SH-SY5Y (cell line): ENCODE measurements around the gene TRPV3.

ENCODE experiments used
- GATA2 ChIP-seq: IDR thresholded peaks from 2 replicates; pipeline ENCODE4 v1.6.1; 2011; ENCODE audit warnings: mild to moderate bottlenecking, low read depth, low read length
- GATA3 ChIP-seq: IDR thresholded peaks from 2 replicates; pipeline ENCODE4 v1.6.1; 2011; ENCODE audit warnings: low read depth, mild to moderate bottlenecking, low read length, moderate library complexity

The TRPV3 gene

GRCh38 chr17:3527896-3528295 is 29.7 kb downstream of the TRPV3 start:
- TF ChIP-seq GATA2 (no peak), GATA3 (no peak)

GRCh38 chr17:3527468-3527867 is 30.1 kb downstream of the TRPV3 start:
- no peak for TF ChIP-seq GATA2
- TF ChIP-seq GATA3, result no peak

- TF ChIP-seq GATA2 (no peak), GATA3 (no peak)
These were observed 30.6 kb downstream of the TRPV3 start for GRCh38 chr17:3526971-3527370.

GRCh38 chr17:3526491-3526890 is 31.1 kb downstream of the TRPV3 start:
- TF ChIP-seq GATA2 (no peak), GATA3 (no peak)

- TF ChIP-seq GATA2 (no peak), GATA3 (no peak)
These were observed 33.6 kb downstream of the TRPV3 start for GRCh38 chr17:3524024-3524423.

- no peak for TF ChIP-seq GATA3
- TF ChIP-seq GATA2, result no peak
These were observed 42.7 kb downstream of the TRPV3 start for GRCh38 chr17:3514873-3515272.

GRCh38 chr17:3513305-3514035 is 44.1 kb downstream of the TRPV3 start:
- TF ChIP-seq GATA2, result no peak
- TF ChIP-seq GATA3, result no peak

- TF ChIP-seq GATA2 (no peak), GATA3 (no peak)
These were observed 45.0 kb downstream of the TRPV3 start for GRCh38 chr17:3512505-3513171.

GRCh38 chr17:3511852-3512504 is 45.6 kb downstream of the TRPV3 start:
- no peak for TF ChIP-seq GATA2

GRCh38 chr17:3510090-3510489 is 47.5 kb downstream of the TRPV3 start:
- TF ChIP-seq GATA3 (no peak), GATA2 (no peak)

- TF ChIP-seq GATA2, result no peak
- no peak for TF ChIP-seq GATA3
These were observed 49.7 kb downstream of the TRPV3 start for GRCh38 chr17:3507869-3508268.

GRCh38 chr17:3507071-3507470 is 50.5 kb downstream of the TRPV3 start:
- TF ChIP-seq GATA2 (no peak), GATA3 (no peak)

GRCh38 chr17:3506054-3506453 is 51.6 kb downstream of the TRPV3 start:
- TF ChIP-seq GATA3 (no peak), GATA2 (no peak)

GRCh38 chr17:3505008-3505407 is 52.6 kb downstream of the TRPV3 start:
- TF ChIP-seq GATA3 (no peak), GATA2 (no peak)

GRCh38 chr17:3503285-3503684 is 54.3 kb downstream of the TRPV3 start:
- TF ChIP-seq GATA2 (no peak), GATA3 (no peak)
